Measurements from ENCODE around the gene BRINP1. TPM values are rescaled to one million over a fixed set of nuclear protein-coding genes. Genes with fewer than 3 reads are reported as not detected.

The BRINP1 gene
- total and polyA plus RNA-seq, 7 donors = 0.03 to 0.20 (median 0.17) TPM; not detected in 4

- WGBS, 3 donors = 14 to 18% (median 15%) methylated on average over 7 of the region's 7 CpGs
- intact Hi-C loops (cut with DNase I) = loop anchor here in 1 of 2 donors (5.0 kb wide), 1 partner anchor 535 kb away; no protein-coding TSS in a partner anchor
- Histone ChIP-seq H3K4me3 (no peak overlapping the region), H3K27me3 (ENCODE audit: insufficient read depth in 3 of 3, low read length in 2 of 3) (peaks cover 0 to 56% (median 21%) of the 10 kb centered on the region in 3 donors), H3K4me1 (no peaks in the 10 kb centered on the region), H3K36me3 (ENCODE audit: insufficient read depth in 1 of 2, low read depth in 1 of 2) (no peaks in the 10 kb centered on the region), H3K27ac (no peak overlapping the region), H3K9me3 (no peaks in the 10 kb centered on the region)
- ATAC-seq (no peak), DNase-seq (no peak)
- TF ChIP-seq CTCF (IDR thresholded peaks at IDR 0.05) = no peak
These were observed 1.6 kb downstream of the BRINP1 start for GRCh38 chr9:119367683-119368075.

- H3K4me1 ChIP-seq = no peaks in the 10 kb centered on the region
- H3K4me3 ChIP-seq = no peak overlapping the region
- intact Hi-C loops (cut with DNase I) = loop anchor here in 1 of 2 donors (5.0 kb wide), 1 partner anchor 535 kb away; no protein-coding TSS in a partner anchor
- WGBS, 3 donors = 34 to 54% (median 44%) methylated on average over 9 of the region's 9 CpGs
- H3K36me3 ChIP-seq (ENCODE audit: insufficient read depth in 1 of 2, low read depth in 1 of 2) = no peaks in the 10 kb centered on the region
- ATAC-seq (no peak), DNase-seq (no peak)
- H3K27ac ChIP-seq = no peak overlapping the region
- H3K9me3 ChIP-seq = no peaks in the 10 kb centered on the region
- no peak for TF ChIP-seq CTCF (IDR thresholded peaks at IDR 0.05)
- peaks cover 0 to 56% (median 21%) of the 10 kb centered on the region in 3 donors for H3K27me3 ChIP-seq (ENCODE audit: insufficient read depth in 3 of 3, low read length in 2 of 3)
These were observed 2.1 kb downstream of the BRINP1 start for GRCh38 chr9:119366909-119367682.

- Histone ChIP-seq H3K9me3 (no peaks in the 10 kb centered on the region), H3K4me3 (no peak overlapping the region), H3K36me3 (ENCODE audit: insufficient read depth in 1 of 2, low read depth in 1 of 2) (no peaks in the 10 kb centered on the region), H3K4me1 (no peaks in the 10 kb centered on the region), H3K27me3 (ENCODE audit: insufficient read depth in 3 of 3, low read length in 2 of 3) (peaks cover 0 to 45% (median 21%) of the 10 kb centered on the region in 3 donors), H3K27ac (no peak overlapping the region)
- ATAC-seq = no peak
- peak; percentile 32 for TF ChIP-seq CTCF (IDR thresholded peaks at IDR 0.05)
- DNase-seq = no peak
- intact Hi-C loops (cut with DNase I) = loop anchor here in 1 of 2 donors (5.0 kb wide), 1 partner anchor 533 kb away; no protein-coding TSS in a partner anchor
- WGBS, 3 donors = 12 to 15% (median 13%) methylated on average over 9 of the region's 9 CpGs
These were observed 3.8 kb downstream of the BRINP1 start for GRCh38 chr9:119365291-119366027.

GRCh38 chr9:119360237-119360636 is 9.0 kb downstream of the BRINP1 start:
- WGBS, 3 donors = 38 to 51% (median 44%) methylated on average over 5 of the region's 5 CpGs
- no peak for TF ChIP-seq CTCF (IDR thresholded peaks at IDR 0.05)
- intact Hi-C loops (cut with DNase I) = no loop called here

More at GRCh38 chr9:119360237-119360636, 9.0 kb downstream of the BRINP1 start:
- no peak overlapping the region for H3K27ac ChIP-seq
- H3K36me3 ChIP-seq (ENCODE audit: insufficient read depth in 1 of 2, low read depth in 1 of 2) = no peaks in the 10 kb centered on the region
- H3K4me1 ChIP-seq = no peaks in the 10 kb centered on the region
- DNase-seq = no peak
- H3K27me3 ChIP-seq (ENCODE audit: insufficient read depth in 3 of 3, low read length in 2 of 3) = peaks cover 0 to 4% (median 0%) of the 10 kb centered on the region in 3 donors
- no peak overlapping the region for H3K4me3 ChIP-seq
- no peak for ATAC-seq
- H3K9me3 ChIP-seq = no peaks in the 10 kb centered on the region

Measured in psoas muscle (tissue), 8 donors.